Adipose tissue (tissue), 3 donors: ENCODE data around the gene SPOUT1. TPM values are rescaled to one million over a fixed set of nuclear protein-coding genes. Genes with fewer than 3 reads are reported as not detected.
"Not testable (repeated sequence)": the region's sequence is repeated elsewhere in the genome, so short reads cannot be mapped to it uniquely, and the experiment has no call there.

ENCODE experiments used
- H3K27ac ChIP-seq: one replicate; pipeline ENCODE4 v1.5.1; 2013; ENCODE audit warnings: low read depth, low read length
- WGBS, 3 donors: extraction: QIAGEN DNeasy Blood & Tissue Kit; methylation state at CpG; one replicate each; pipeline ENCODE4 v1.1.7; 2013; 5-methylcytosine and 5-hydroxymethylcytosine counted together
- polyA plus RNA-seq, 3 donors: library from polyadenylated mRNA; stranded (reverse); fragments of 200-250 nt; gene quantifications; one replicate each; pipeline ENCODE4 v1.2.3, GENCODE V29; 2013
- donor health status: healthy with polysubstance abuse.
- donor health status: Bipolar disorder and iron deficiency.
- donor health status: healthy.

Gene SPOUT1
- 10 to 100 TPM; 16.3 to 34.9 (median 21.0) TPM for polyA plus RNA-seq

GRCh38 chr9:128829477-128830251 lies at the start of gene SPOUT1:
Gene SPOUT1, minus strand, starts transcription at chr9:128829794. Its CDS starts 14 bp downstream, at chr9:128829780.
- H3K27ac ChIP-seq: no peak within 1 kb of the TSS
- 0 to 1% (median 1%) methylated on average over 53 to 56 of the region's 56 CpGs for WGBS, 3 donors

- 75 to 81% (median 80%) methylated on average over 5 of the region's 5 CpGs for WGBS, 3 donors
- no peak overlapping the region for H3K27ac ChIP-seq
Observed at GRCh38 chr9:128877852-128878251, 48.3 kb upstream of the SPOUT1 start.

- WGBS, 3 donors: 90% methylated on average over 7 of the region's 7 CpGs
- H3K27ac ChIP-seq: not testable (repeated sequence)
Observed at GRCh38 chr9:128870941-128871265, 41.3 kb upstream of the SPOUT1 start.

GRCh38 chr9:128870128-128870940 lies 40.7 kb upstream of the SPOUT1 start:
- WGBS, 3 donors: 84 to 86% (median 85%) methylated on average over 7 of the region's 7 CpGs
- no peak overlapping the region for H3K27ac ChIP-seq

- 23 to 27% (median 24%) methylated on average over 8 to 10 of the region's 10 CpGs for WGBS, 3 donors
- H3K27ac ChIP-seq: no peak overlapping the region
Observed at GRCh38 chr9:128863647-128864046, 34.1 kb upstream of the SPOUT1 start.

GRCh38 chr9:128862401-128862851 lies 32.8 kb upstream of the SPOUT1 start:
- H3K27ac ChIP-seq: no peak overlapping the region
- 27 to 92% (median 79%) methylated on average over 6 of the region's 6 CpGs for WGBS, 3 donors

- whole genome bisulfite sequencing, 3 donors: 75 to 81% (median 81%) methylated on average over 6 of the region's 6 CpGs
- no peak overlapping the region for H3K27ac ChIP-seq
Observed at GRCh38 chr9:128861501-128861900, 31.9 kb upstream of the SPOUT1 start.

GRCh38 chr9:128860937-128861336 lies 31.3 kb upstream of the SPOUT1 start:
- H3K27ac ChIP-seq: no peak overlapping the region
- WGBS, 3 donors: 85 to 95% (median 91%) methylated on average over 5 of the region's 5 CpGs

- WGBS, 3 donors: 92 to 96% (median 95%) methylated on average over 7 of the region's 7 CpGs
Observed at GRCh38 chr9:128858476-128858875, 28.9 kb upstream of the SPOUT1 start.

GRCh38 chr9:128854454-128854853 lies 24.9 kb upstream of the SPOUT1 start:
- H3K27ac ChIP-seq: not testable (repeated sequence)
- WGBS, 3 donors: 90 to 97% (median 96%) methylated on average over 6 of the region's 6 CpGs

More at GRCh38 chr9:128858476-128858875, 28.9 kb upstream of the SPOUT1 start:
- H3K27ac ChIP-seq: not testable (repeated sequence)

- 72 to 88% (median 84%) methylated on average over 2 of the region's 2 CpGs for WGBS, 3 donors
Observed at GRCh38 chr9:128852646-128853045, 23.1 kb upstream of the SPOUT1 start.

GRCh38 chr9:128851779-128852600 lies 22.4 kb upstream of the SPOUT1 start:
- H3K27ac ChIP-seq: not testable (repeated sequence)
- WGBS, 3 donors: 67 to 81% (median 75%) methylated on average over 10 of the region's 10 CpGs

More at GRCh38 chr9:128852646-128853045, 23.1 kb upstream of the SPOUT1 start:
- not testable (repeated sequence) for H3K27ac ChIP-seq

- H3K27ac ChIP-seq: not testable (repeated sequence)
- 88 to 93% (median 92%) methylated on average over 10 of the region's 10 CpGs for WGBS, 3 donors
Observed at GRCh38 chr9:128851024-128851423, 21.4 kb upstream of the SPOUT1 start.

GRCh38 chr9:128847803-128848202 lies 18.2 kb upstream of the SPOUT1 start:
- WGBS, 3 donors: 96 to 97% (median 96%) methylated on average over 1 of the region's 1 CpG
- H3K27ac ChIP-seq: no peak overlapping the region

GRCh38 chr9:128846680-128847030 lies 17.1 kb upstream of the SPOUT1 start:
- WGBS, 3 donors: 94 to 98% (median 95%) methylated on average over 3 of the region's 3 CpGs
- H3K27ac ChIP-seq: no peak overlapping the region

GRCh38 chr9:128845186-128845931 lies 15.8 kb upstream of the SPOUT1 start:
- H3K27ac ChIP-seq: no peak overlapping the region
- 57 to 87% (median 80%) methylated on average over 12 to 13 of the region's 13 CpGs for WGBS, 3 donors

GRCh38 chr9:128843171-128843570 lies 13.6 kb upstream of the SPOUT1 start:
- H3K27ac ChIP-seq: not testable (repeated sequence)
- 93 to 95% (median 94%) methylated on average over 7 of the region's 7 CpGs for WGBS, 3 donors
